Liver (tissue), 9 donors: ENCODE measurements around the gene ZNF446. TPM values are rescaled to one million over a fixed set of nuclear protein-coding genes. Genes with fewer than 3 reads are reported as not detected.

Source experiments
- DNase-seq: peaks from one replicate; pipeline ENCODE4 v3.0.0-alpha.2; 2017; ENCODE audit warnings: low spot score
- H3K27ac ChIP-seq, 2 donors: one replicate each; pipeline ENCODE4 v1.7.0; 2013; ENCODE audit warnings: inconsistent platforms in 2 of 2, low read length in 2 of 2, control low read depth in 1 of 2, low read depth in 1 of 2, mild to moderate bottlenecking in 1 of 2
- H3K27me3 ChIP-seq, 4 donors: one replicate each; pipeline versions ENCODE4 v1.6.1 to v1.7.0; 2013; ENCODE audit warnings: low read length in 3 of 4, inconsistent platforms in 1 of 4, mild to moderate bottlenecking in 1 of 4, moderate library complexity in 1 of 4; ENCODE audit not compliant: control insufficient read depth in 4 of 4, insufficient read depth in 4 of 4
- H3K36me3 ChIP-seq, 4 donors: one replicate each; pipeline versions ENCODE4 v1.6.1 to v1.7.0; 2013; ENCODE audit warnings: low read length in 3 of 4, mild to moderate bottlenecking in 3 of 4, low read depth in 1 of 4, moderate library complexity in 1 of 4; ENCODE audit not compliant: control insufficient read depth in 4 of 4, insufficient read depth in 3 of 4
- H3K4me1 ChIP-seq, 4 donors: one replicate each; pipeline versions ENCODE4 v1.6.1 to v1.7.0; 2013; ENCODE audit warnings: low read length in 3 of 4, mild to moderate bottlenecking in 3 of 4, moderate library complexity in 1 of 4; ENCODE audit not compliant: control insufficient read depth in 4 of 4, insufficient read depth in 4 of 4
- H3K4me3 ChIP-seq, 3 donors: one replicate each; pipeline versions ENCODE4 v1.6.1 to v1.7.0; 2013; ENCODE audit warnings: low read length in 3 of 3, control low read depth in 1 of 3, low read depth in 1 of 3, mild to moderate bottlenecking in 1 of 3
- H3K9ac ChIP-seq, 2 donors: one replicate each; pipeline ENCODE4 v1.7.0; 2013; ENCODE audit warnings: low read length in 2 of 2, mild to moderate bottlenecking in 2 of 2, moderate library complexity in 2 of 2, control low read depth in 1 of 2, low read depth in 1 of 2
- H3K9me3 ChIP-seq, 4 donors: one replicate each; pipeline versions ENCODE4 v1.6.1 to v1.7.0; 2013; ENCODE audit warnings: low read length in 3 of 4; ENCODE audit not compliant: control insufficient read depth in 4 of 4
- ATF3 ChIP-seq: IDR thresholded peaks from 2 replicates; pipeline ENCODE4 v1.6.1; 2016; ENCODE audit warnings: antibody characterized with exemption
- CTCF ChIP-seq: fragments of 150-350 bp; IDR thresholded peaks from 2 replicates; pipeline ENCODE4 v1.5.1; 2017; ENCODE audit warnings: improper control_type of control experiment, low read depth, low read length; ENCODE audit not compliant: missing input control
- EGR1 ChIP-seq, 2 donors: IDR thresholded peaks; 2 replicates each; pipeline ENCODE4 v1.6.1; 2016 to 2018; ENCODE audit warnings: antibody characterized with exemption in 2 of 2, low read depth in 2 of 2
- FOXA1 ChIP-seq: IDR thresholded peaks from 2 replicates; pipeline ENCODE4 v1.6.1; 2016; ENCODE audit warnings: antibody characterized with exemption
- FOXA2 ChIP-seq: IDR thresholded peaks from 2 replicates; pipeline ENCODE4 v1.6.1; 2016; ENCODE audit warnings: antibody characterized with exemption
- GABPA ChIP-seq, 2 donors: IDR thresholded peaks in 1 of 2; conservative IDR thresholded peaks in 1 of 2; 2 replicates each; pipeline ENCODE4 v1.6.1; 2016; ENCODE audit warnings: antibody characterized with exemption in 2 of 2, mild to moderate bottlenecking in 1 of 2, moderate library complexity in 1 of 2
- HNF4A ChIP-seq, 2 donors: conservative IDR thresholded peaks; 2 replicates each; pipeline ENCODE4 v1.6.1; 2016; ENCODE audit warnings: antibody characterized with exemption in 2 of 2, mild to moderate bottlenecking in 2 of 2
- HNF4G ChIP-seq: IDR thresholded peaks from 2 replicates; pipeline ENCODE4 v1.6.1; 2016; ENCODE audit warnings: antibody characterized with exemption
- JUND ChIP-seq, 2 donors: IDR thresholded peaks; 2 replicates each; pipeline ENCODE4 v1.6.1; 2016; ENCODE audit warnings: antibody characterized with exemption in 2 of 2
- MAX ChIP-seq: IDR thresholded peaks from 2 replicates; pipeline ENCODE4 v1.6.1; 2016; ENCODE audit warnings: antibody characterized with exemption
- NR2F2 ChIP-seq: IDR thresholded peaks from 2 replicates; pipeline ENCODE4 v1.6.1; 2016; ENCODE audit warnings: antibody characterized with exemption
- RAD21 ChIP-seq, 2 donors: IDR thresholded peaks; 2 replicates each; pipeline ENCODE4 v1.6.1; 2016; ENCODE audit warnings: antibody characterized with exemption in 2 of 2, mild to moderate bottlenecking in 2 of 2
- REST ChIP-seq: IDR thresholded peaks from 2 replicates; pipeline ENCODE4 v1.6.1; 2016; ENCODE audit warnings: antibody characterized with exemption, mild to moderate bottlenecking
- RXRA ChIP-seq, 2 donors: IDR thresholded peaks; 2 replicates each; pipeline ENCODE4 v1.6.1; 2017 to 2018; ENCODE audit warnings: antibody characterized with exemption in 2 of 2, mild to moderate bottlenecking in 1 of 2
- SP1 ChIP-seq: IDR thresholded peaks from 2 replicates; pipeline ENCODE4 v1.6.1; 2018; ENCODE audit warnings: antibody characterized with exemption, mild to moderate bottlenecking
- TAF1 ChIP-seq: conservative IDR thresholded peaks from 2 replicates; pipeline ENCODE4 v1.6.1; 2016; ENCODE audit warnings: antibody characterized with exemption, mild to moderate bottlenecking
- YY1 ChIP-seq: IDR thresholded peaks from 2 replicates; pipeline ENCODE4 v1.6.1; 2016; ENCODE audit warnings: antibody characterized with exemption, mild to moderate bottlenecking
- ZBTB33 ChIP-seq: IDR thresholded peaks from 2 replicates; pipeline ENCODE4 v1.6.1; 2016; ENCODE audit warnings: antibody characterized with exemption
- WGBS: extraction: QIAGEN DNeasy Blood & Tissue Kit; methylation state at CpG from one replicate; pipeline ENCODE4 v1.1.7; 2013; 5-methylcytosine and 5-hydroxymethylcytosine counted together
- polyA plus RNA-seq, 2 donors: library from polyadenylated mRNA; stranded (reverse) in 1 of 2; unstranded in 1 of 2; fragments of 200-250 nt in 1 of 2; fragments of >200 nt in 1 of 2; fragmentation: Nextera tagmentation in 1 of 2; extraction: Ambion mirVana in 1 of 2; gene quantifications; one replicate each; pipeline versions ENCODE4 v1.2.1 to v1.2.3, GENCODE V29; 2013 to 2015
- total RNA-seq, 2 donors: library from RNA; depleted of rRNA; stranded (reverse); fragments of >200 nt; gene quantifications; one replicate each; pipeline ENCODE4 v1.2.3, GENCODE V29; 2014
- donor health status: healthy.
- donor health status: healthy.
- donor health status: healthy.
- donor health status: healthy.
- donor health status: healthy.

The ZNF446 gene
- total and polyA plus RNA-seq, 4 donors = 2.8 to 4.8 (median 3.9) TPM

- Histone ChIP-seq H3K4me3 (peak overlapping the region; percentile 62 to 78 (median 62)), H3K4me1 (peaks cover 5 to 21% (median 15%) of the 10 kb centered on the region in 4 donors), H3K36me3 (peaks cover 0 to 13% (median 3%) of the 10 kb centered on the region in 4 donors), H3K9me3 (no peaks in the 10 kb centered on the region), H3K27me3 (no peaks in the 10 kb centered on the region), H3K27ac (peak overlapping the region; percentile 87 to 88), H3K9ac (peak overlapping the region in 1 of 2 donors; percentile 61)
- 24% methylated on average over 27 of the region's 27 CpGs for WGBS
- DNase-seq = no peak
- TF ChIP-seq NR2F2 = no peak
- no peak for TF ChIP-seq EGR1 (IDR thresholded peaks at IDR 0.05; ENCODE audit: low read depth in 2 of 2)
- TF ChIP-seq YY1 = no peak
- TF ChIP-seq ATF3 = no peak
- TF ChIP-seq REST = no peak
- no peak for TF ChIP-seq HNF4G
- TF ChIP-seq SP1 = no peak
- no peak for TF ChIP-seq HNF4A (conservative IDR thresholded peaks at IDR 0.05)
- no peak for TF ChIP-seq MAX
- TF ChIP-seq GABPA (IDR thresholded peaks at IDR 0.05 in 1 of 2, conservative IDR thresholded peaks at IDR 0.05 in 1 of 2) = no peak
- no peak for TF ChIP-seq JUND (IDR thresholded peaks at IDR 0.05)
- no peak for TF ChIP-seq TAF1
Measured at GRCh38 chr19:58474997-58475713, 997 bp upstream of the ZNF446 start.

- H3K9me3 ChIP-seq = no peaks in the 10 kb centered on the region
- H3K9ac ChIP-seq = peak overlapping the region; percentile 8 to 57
- no peaks in the 10 kb centered on the region for H3K27me3 ChIP-seq
- H3K27ac ChIP-seq = peak overlapping the region; percentile 87 to 88
- H3K36me3 ChIP-seq = peaks cover 0 to 22% (median 6%) of the 10 kb centered on the region in 4 donors
- WGBS = 2% methylated on average over 27 of the region's 27 CpGs
- peak overlapping the region; percentile 62 to 78 (median 62) for H3K4me3 ChIP-seq
- no peak for DNase-seq
- peaks cover 5 to 21% (median 15%) of the 10 kb centered on the region in 4 donors for H3K4me1 ChIP-seq
- no peak for TF ChIP-seq CTCF
- TF ChIP-seq ATF3 = no peak
- TF ChIP-seq FOXA1 = no peak
- TF ChIP-seq TAF1 = peak; percentile 50
- no peak for TF ChIP-seq YY1
- peak; percentile 20 for TF ChIP-seq SP1
- peak in 1 of 2 donors; percentile 41 for TF ChIP-seq RXRA (IDR thresholded peaks at IDR 0.05)
- TF ChIP-seq HNF4A (conservative IDR thresholded peaks at IDR 0.05) = peak; percentile 19 to 44
- no peak for TF ChIP-seq RAD21 (IDR thresholded peaks at IDR 0.05)
- TF ChIP-seq EGR1 (IDR thresholded peaks at IDR 0.05; ENCODE audit: low read depth in 2 of 2) = no peak
- peak; percentile 50 for TF ChIP-seq REST
- no peak for TF ChIP-seq ZBTB33
- TF ChIP-seq JUND (IDR thresholded peaks at IDR 0.05) = no peak
- TF ChIP-seq NR2F2 = no peak
- peak; percentile 42 for TF ChIP-seq MAX
- no peak for TF ChIP-seq FOXA2
Measured at GRCh38 chr19:58476498-58477015, 405 bp downstream of the ZNF446 start.
